MM.1S (cell line): Measurements from ENCODE around the gene DUSP12.

Experiments used
- DNase-seq: peaks from one replicate; pipeline ENCODE4 v3.0.0-alpha.2; 2015
- H2AFZ ChIP-seq: fragments of 300-600 bp; sonication (generic); 2 replicates; pipeline ENCODE4 v1.6.0; 2016; ENCODE audit warnings: antibody characterized with exemption, low read length
- H3F3A ChIP-seq: fragments of 300-600 bp; sonication (generic); 2 replicates; pipeline ENCODE4 v1.6.1; 2016; ENCODE audit warnings: mild to moderate bottlenecking, antibody characterized with exemption, low read length, moderate library complexity, mixed read lengths; ENCODE audit not compliant: insufficient read depth
- H3K27ac ChIP-seq: fragments of 300-600 bp; sonication (generic); 2 replicates; pipeline ENCODE4 v1.5.1; 2016; ENCODE audit warnings: mild to moderate bottlenecking, low read length
- H3K27me3 ChIP-seq: fragments of 300-600 bp; sonication (generic); replicated peaks from 2 replicates; pipeline ENCODE4 v1.6.0; 2016; ENCODE audit warnings: low read length; ENCODE audit not compliant: insufficient read depth
- H3K36me3 ChIP-seq: fragments of 300-600 bp; sonication (generic); replicated peaks from 2 replicates; pipeline ENCODE4 v1.6.1; 2016; ENCODE audit warnings: mild to moderate bottlenecking, low read length, mixed read lengths; ENCODE audit not compliant: insufficient read depth
- H3K4me1 ChIP-seq: fragments of 300-600 bp; sonication (generic); 2 replicates; pipeline ENCODE4 v1.6.1; 2016; ENCODE audit warnings: low read length, mixed read lengths
- H3K4me2 ChIP-seq: fragments of 300-600 bp; sonication (generic); 2 replicates; pipeline ENCODE4 v1.6.0; 2016; ENCODE audit warnings: low read depth, low read length
- H3K4me3 ChIP-seq: fragments of 300-600 bp; sonication (generic); 2 replicates; pipeline ENCODE4 v1.5.1; 2016; ENCODE audit warnings: low read length, mixed read lengths
- H3K79me2 ChIP-seq: fragments of 300-600 bp; sonication (generic); 2 replicates; pipeline ENCODE4 v1.6.1; 2016; ENCODE audit warnings: mixed run types, low read length, mixed read lengths
- H3K9ac ChIP-seq: fragments of 300-600 bp; sonication (generic); 2 replicates; pipeline ENCODE4 v1.6.1; 2016; ENCODE audit warnings: low read length, mixed read lengths
- H3K9me2 ChIP-seq: fragments of 300-600 bp; sonication (generic); replicated peaks from 2 replicates; pipeline ENCODE4 v1.6.1; 2016; ENCODE audit warnings: mild to moderate bottlenecking, low read length, mixed read lengths; ENCODE audit not compliant: insufficient read depth
- H3K9me3 ChIP-seq: fragments of 300-600 bp; sonication (generic); replicated peaks from 2 replicates; pipeline ENCODE4 v1.6.1; 2016; ENCODE audit warnings: mild to moderate bottlenecking, low read length, mixed read lengths; ENCODE audit not compliant: insufficient read depth
- H4K20me1 ChIP-seq: fragments of 300-600 bp; sonication (generic); 2 replicates; pipeline ENCODE4 v1.6.1; 2016; ENCODE audit warnings: mild to moderate bottlenecking, low read length, moderate library complexity, mixed read lengths; ENCODE audit not compliant: insufficient read depth
- EZH2 ChIP-seq: fragments of 300-600 bp; sonication (generic); optimal IDR thresholded peaks from 2 replicates; pipeline ENCODE3; 2017; ENCODE audit warnings: low read depth, mild to moderate bottlenecking, antibody characterized with exemption, low read length, mixed read lengths
- EZH2phosphoT487 ChIP-seq: fragments of 300-600 bp; sonication (generic); IDR thresholded peaks from 2 replicates; pipeline ENCODE4 v1.6.1; 2018; ENCODE audit warnings: antibody characterized with exemption, low read length
- TF ChIP-seq, protein P1 (sequence below): fragments of 300-600 bp; sonication (generic); IDR thresholded peaks from 2 replicates; pipeline ENCODE4 v1.5.1; 2016; ENCODE audit warnings: antibody characterized with exemption, low read length, mixed read lengths

DUSP12 gene

GRCh38 chr1:161787355-161787754 is 37.8 kb downstream of the DUSP12 start:
- no peak overlapping the region for H2AFZ ChIP-seq
- no peak overlapping the region for H3K9ac ChIP-seq
- TF ChIP-seq EZH2: no peak
- TF ChIP-seq, protein P1, sequence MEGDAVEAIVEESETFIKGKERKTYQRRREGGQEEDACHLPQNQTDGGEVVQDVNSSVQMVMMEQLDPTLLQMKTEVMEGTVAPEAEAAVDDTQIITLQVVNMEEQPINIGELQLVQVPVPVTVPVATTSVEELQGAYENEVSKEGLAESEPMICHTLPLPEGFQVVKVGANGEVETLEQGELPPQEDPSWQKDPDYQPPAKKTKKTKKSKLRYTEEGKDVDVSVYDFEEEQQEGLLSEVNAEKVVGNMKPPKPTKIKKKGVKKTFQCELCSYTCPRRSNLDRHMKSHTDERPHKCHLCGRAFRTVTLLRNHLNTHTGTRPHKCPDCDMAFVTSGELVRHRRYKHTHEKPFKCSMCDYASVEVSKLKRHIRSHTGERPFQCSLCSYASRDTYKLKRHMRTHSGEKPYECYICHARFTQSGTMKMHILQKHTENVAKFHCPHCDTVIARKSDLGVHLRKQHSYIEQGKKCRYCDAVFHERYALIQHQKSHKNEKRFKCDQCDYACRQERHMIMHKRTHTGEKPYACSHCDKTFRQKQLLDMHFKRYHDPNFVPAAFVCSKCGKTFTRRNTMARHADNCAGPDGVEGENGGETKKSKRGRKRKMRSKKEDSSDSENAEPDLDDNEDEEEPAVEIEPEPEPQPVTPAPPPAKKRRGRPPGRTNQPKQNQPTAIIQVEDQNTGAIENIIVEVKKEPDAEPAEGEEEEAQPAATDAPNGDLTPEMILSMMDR: peak; percentile 19; the same call in 1 of the 2 replicates
- TF ChIP-seq EZH2phosphoT487: no peak
- H4K20me1 ChIP-seq: no peaks in the 10 kb centered on the region
- peaks cover 26% of the 10 kb centered on the region; the same call in 1 of the 2 replicates for H3K36me3 ChIP-seq
- no peaks in the 10 kb centered on the region for H3K9me3 ChIP-seq
- no peaks in the 10 kb centered on the region for H3K9me2 ChIP-seq
- peaks cover 12% of the 10 kb centered on the region for H3K4me1 ChIP-seq
- H3K4me2 ChIP-seq: no peak overlapping the region
- no peak for DNase-seq
- no peak overlapping the region for H3K4me3 ChIP-seq
- peaks cover 51% of the 10 kb centered on the region for H3K79me2 ChIP-seq
- H3K27me3 ChIP-seq: no peaks in the 10 kb centered on the region
- no peak overlapping the region for H3K27ac ChIP-seq
- peaks cover 3% of the 10 kb centered on the region; the same call in 1 of the 2 replicates for H3F3A ChIP-seq

DNA sequence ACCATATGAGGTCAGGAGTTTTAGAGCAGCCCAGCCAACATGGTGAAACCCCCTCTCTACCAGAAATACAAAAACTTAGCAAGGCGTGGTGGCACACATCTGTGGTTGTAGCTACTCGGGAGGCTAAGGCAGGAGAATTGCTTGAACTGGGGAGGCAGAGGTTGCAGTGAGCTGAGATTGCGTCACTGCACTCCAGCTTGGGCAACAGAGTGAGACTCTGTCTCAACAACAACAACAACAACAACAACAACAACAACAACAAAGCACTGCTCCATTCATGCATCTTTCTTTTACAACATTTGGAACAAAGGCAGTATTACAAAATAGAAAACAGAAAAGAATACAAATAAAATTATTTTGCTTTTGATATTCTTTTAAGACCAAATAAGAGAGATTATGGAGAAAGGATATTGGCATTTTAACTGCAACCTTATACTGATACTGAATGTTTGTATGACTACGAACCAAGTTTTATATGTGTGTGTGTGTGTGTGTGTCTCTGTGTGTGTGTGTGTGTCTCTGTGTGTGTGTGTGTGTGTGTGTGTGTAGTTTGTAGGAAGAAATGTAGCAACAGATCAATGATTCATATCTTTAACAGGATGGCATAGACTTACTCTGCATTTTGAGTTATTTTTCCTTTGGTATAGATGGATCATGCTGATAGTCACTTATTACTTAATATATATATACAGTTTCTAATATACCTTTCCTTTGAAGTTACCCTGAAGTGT is 41.2 kb downstream of the DUSP12 start:
- Histone ChIP-seq H3K9me3 (no peaks in the 10 kb centered on the region), H3K27ac (no peak overlapping the region), H4K20me1 (no peaks in the 10 kb centered on the region), H3K9me2 (no peaks in the 10 kb centered on the region), H3K27me3 (no peaks in the 10 kb centered on the region), H3K79me2 (peaks cover 59% of the 10 kb centered on the region), H3K4me1 (peaks cover 17% of the 10 kb centered on the region), H3K4me2 (no peak overlapping the region), H2AFZ (no peak overlapping the region), H3K4me3 (no peak overlapping the region), H3K9ac (no peak overlapping the region), H3F3A (peaks cover 3% of the 10 kb centered on the region; the same call in 1 of the 2 replicates), H3K36me3 (peaks cover 31% of the 10 kb centered on the region)
- TF ChIP-seq EZH2phosphoT487 (no peak), EZH2 (no peak)
- TF ChIP-seq, protein P1: no peak
- no peak for DNase-seq

- Histone ChIP-seq H3K27ac (no peak overlapping the region), H3K4me1 (peaks cover 18% of the 10 kb centered on the region)
- no peak for DNase-seq
These were observed 42.5 kb downstream of the DUSP12 start for GRCh38 chr1:161791904-161792655.

More at GRCh38 chr1:161791904-161792655, 42.5 kb downstream of the DUSP12 start:
- peaks cover 3% of the 10 kb centered on the region; the same call in 1 of the 2 replicates for H3F3A ChIP-seq
- no peaks in the 10 kb centered on the region for H3K9me3 ChIP-seq
- no peak overlapping the region for H3K9ac ChIP-seq
- no peaks in the 10 kb centered on the region for H3K9me2 ChIP-seq
- no peaks in the 10 kb centered on the region for H3K27me3 ChIP-seq
- peaks cover 59% of the 10 kb centered on the region for H3K79me2 ChIP-seq
- H3K36me3 ChIP-seq: peaks cover 29% of the 10 kb centered on the region
- TF ChIP-seq EZH2 (no peak), EZH2phosphoT487 (no peak)
- TF ChIP-seq, protein P1: no peak
- H2AFZ ChIP-seq: no peak overlapping the region
- H3K4me2 ChIP-seq: no peak overlapping the region
- H4K20me1 ChIP-seq: no peaks in the 10 kb centered on the region
- H3K4me3 ChIP-seq: no peak overlapping the region
